Spleen (tissue), 7 donors: ENCODE data around the gene CFAP221.

Experiments used
- POLR2A ChIP-seq, 3 donors: fragments of 450-650 bp; IDR thresholded peaks; one replicate each; pipeline ENCODE4 v1.5.1; 2017; ENCODE audit warnings: antibody characterized with exemption in 3 of 3, mild to moderate bottlenecking in 1 of 3
- POLR2AphosphoS5 ChIP-seq, 3 donors: sonication (generic); formaldehyde crosslinking; IDR thresholded peaks; one replicate each; pipeline ENCODE4 v1.5.1; 2017; ENCODE audit warnings: antibody characterized with exemption in 3 of 3
- TF ChIP-seq, protein P1 (sequence below), 11 experiments: fragments of 200-600 bp in 7 of 11; fragments of 450-650 bp in 4 of 11; sonication (generic) in 4 of 11; IDR thresholded peaks in 8 of 11; conservative IDR thresholded peaks in 3 of 11; 1 replicate in 7 of 11; 2 replicates in 4 of 11; pipeline versions ENCODE4 v1.4.0 to v1.8.0; 2016 to 2021; ENCODE audit warnings: antibody characterized with exemption in 11 of 11, inconsistent platforms in 4 of 11, mild to moderate bottlenecking in 1 of 11
- donor health status: DM: no; HTN: no; CAD: no; lungs with moderate emphysema.
- donor health status: DM: no; HTN: no; CAD: no.
- donor health status: DM: no; HTN: no; CAD: no.

DNA sequence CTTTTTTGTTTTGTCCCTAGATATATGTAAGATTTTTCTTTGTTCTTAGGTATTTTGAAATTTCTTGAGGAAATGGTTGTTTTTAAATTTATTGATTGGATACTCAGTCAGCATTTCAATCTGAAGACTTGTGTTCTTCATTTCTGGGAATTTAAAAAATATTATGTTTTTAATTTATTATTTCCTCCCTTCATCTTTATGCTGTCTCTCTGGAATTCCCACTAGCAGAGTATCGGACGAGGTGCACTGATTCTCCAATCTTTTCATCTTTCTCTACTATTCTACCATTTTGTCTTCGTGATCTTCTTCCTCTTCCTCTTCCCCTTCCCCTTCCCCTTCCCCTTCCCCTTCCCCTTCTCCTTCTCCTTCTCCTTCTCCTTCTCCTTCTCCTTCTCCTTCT, 32.3 kb upstream of the CFAP221 start:
- TF ChIP-seq, protein P1, sequence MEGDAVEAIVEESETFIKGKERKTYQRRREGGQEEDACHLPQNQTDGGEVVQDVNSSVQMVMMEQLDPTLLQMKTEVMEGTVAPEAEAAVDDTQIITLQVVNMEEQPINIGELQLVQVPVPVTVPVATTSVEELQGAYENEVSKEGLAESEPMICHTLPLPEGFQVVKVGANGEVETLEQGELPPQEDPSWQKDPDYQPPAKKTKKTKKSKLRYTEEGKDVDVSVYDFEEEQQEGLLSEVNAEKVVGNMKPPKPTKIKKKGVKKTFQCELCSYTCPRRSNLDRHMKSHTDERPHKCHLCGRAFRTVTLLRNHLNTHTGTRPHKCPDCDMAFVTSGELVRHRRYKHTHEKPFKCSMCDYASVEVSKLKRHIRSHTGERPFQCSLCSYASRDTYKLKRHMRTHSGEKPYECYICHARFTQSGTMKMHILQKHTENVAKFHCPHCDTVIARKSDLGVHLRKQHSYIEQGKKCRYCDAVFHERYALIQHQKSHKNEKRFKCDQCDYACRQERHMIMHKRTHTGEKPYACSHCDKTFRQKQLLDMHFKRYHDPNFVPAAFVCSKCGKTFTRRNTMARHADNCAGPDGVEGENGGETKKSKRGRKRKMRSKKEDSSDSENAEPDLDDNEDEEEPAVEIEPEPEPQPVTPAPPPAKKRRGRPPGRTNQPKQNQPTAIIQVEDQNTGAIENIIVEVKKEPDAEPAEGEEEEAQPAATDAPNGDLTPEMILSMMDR (IDR thresholded peaks at IDR 0.05 in 8 of 11, conservative IDR thresholded peaks at IDR 0.05 in 3 of 11) = no peak
- no peak for TF ChIP-seq POLR2A (IDR thresholded peaks at IDR 0.05)
- no peak for TF ChIP-seq POLR2AphosphoS5 (IDR thresholded peaks at IDR 0.05)
